MCF 10A (cell line): ENCODE results near the gene PIGU. TPM values are rescaled to one million over a fixed set of nuclear protein-coding genes. Genes with fewer than 3 reads are reported as not detected.

Source experiments
- BruUV-seq: library from RNA; stranded (reverse); fragments of 400-500 nt; replicated peaks from 2 replicates; lab custom pipeline; 2021; lab: Mats Ljungman, UMichigan
- CTCF ChIA-PET: fragments of 300-600 bp; sonication (Branson Sonifier 250); formaldehyde crosslinking; extraction: SDS; loops from one replicate; lab custom pipeline; 2021; ENCODE audit warnings: antibody characterized with exemption, inconsistent platforms; lab: Yijun Ruan, JAX
- POLR2A ChIA-PET: fragments of 300-600, 350-650 bp; sonication (Branson Sonifier 250); formaldehyde crosslinking; extraction: SDS; loops from one replicate; lab custom pipeline; 2020; ENCODE audit warnings: antibody characterized with exemption, inconsistent platforms; lab: Yijun Ruan, JAX
- DNase-seq: peaks from one replicate; pipeline ENCODE4 v3.0.0-alpha.2; 2018; ENCODE audit not compliant: unreplicated experiment
- H3K27ac Mint-ChIP-seq: one replicate; pipeline ENCODE4 v1.8.0; 2022; ENCODE audit warnings: mild to moderate bottlenecking, low read depth, mixed read lengths; ENCODE audit not compliant: unreplicated experiment
- H3K27me3 Mint-ChIP-seq: one replicate; pipeline ENCODE4 v1.8.0; 2022; ENCODE audit warnings: mixed read lengths; ENCODE audit not compliant: insufficient read depth, unreplicated experiment
- H3K36me3 Mint-ChIP-seq: one replicate; pipeline ENCODE4 v1.8.0; 2022; ENCODE audit warnings: mild to moderate bottlenecking, moderate library complexity, mixed read lengths; ENCODE audit not compliant: insufficient read depth, unreplicated experiment
- H3K4me1 Mint-ChIP-seq: one replicate; pipeline ENCODE4 v1.8.0; 2022; ENCODE audit warnings: mixed read lengths; ENCODE audit not compliant: insufficient read depth, unreplicated experiment
- H3K4me3 Mint-ChIP-seq: one replicate; pipeline ENCODE4 v1.8.0; 2022; ENCODE audit warnings: mild to moderate bottlenecking, moderate library complexity, mixed read lengths; ENCODE audit not compliant: unreplicated experiment
- H3K9me3 Mint-ChIP-seq: one replicate; pipeline ENCODE4 v1.8.0; 2022; ENCODE audit warnings: mixed read lengths; ENCODE audit not compliant: unreplicated experiment
- intact Hi-C: fragments of 100-400 bp; cut with micrococcal nuclease; formaldehyde crosslinking; loops from 2 replicates; pipeline ENCODE4 v1.14.1; 2022
- total RNA-seq: library from RNA; stranded (reverse); gene quantifications from 2 replicates; pipeline ENCODE4 v1.2.3, GENCODE V29; 2022
- TF ChIP-seq, protein P1 (sequence below): fragments of 200-600 bp; IDR thresholded peaks from one replicate; pipeline ENCODE4 v1.8.0; 2022; ENCODE audit warnings: antibody characterized with exemption, mild to moderate bottlenecking; ENCODE audit not compliant: unreplicated experiment

Gene PIGU
- total RNA-seq, 1 experiment from 2014 or later: 14.5 TPM

DNA sequence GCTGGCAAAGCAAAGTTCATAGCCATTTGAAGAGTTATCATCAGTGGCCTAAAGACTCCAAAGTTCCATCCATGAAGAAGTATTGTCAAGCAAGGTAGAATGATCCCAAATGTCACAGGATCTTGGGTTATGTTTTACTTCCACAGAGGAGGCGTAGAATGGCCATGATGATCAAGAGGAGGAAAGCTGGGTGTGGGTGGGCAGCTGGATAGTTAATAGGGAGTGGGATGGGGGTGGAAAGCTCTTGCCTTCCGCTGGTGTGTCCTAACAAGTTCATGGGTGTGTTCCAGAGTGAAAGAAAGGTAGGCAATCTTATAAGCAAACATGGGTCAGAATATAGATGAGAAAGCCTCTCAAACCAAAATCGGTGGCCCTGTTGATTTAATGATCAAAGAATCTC, 38.4 kb downstream of the PIGU start:
- H3K4me1 Mint-ChIP-seq: peaks cover 7% of the 10 kb centered on the region
- ChIA-PET POLR2A (no interaction called here), CTCF (no interaction called here)
- no peaks in the 10 kb centered on the region for H3K27me3 Mint-ChIP-seq
- H3K27ac Mint-ChIP-seq: peak overlapping the region; percentile 72
- no peaks in the 10 kb centered on the region for H3K9me3 Mint-ChIP-seq
- TF ChIP-seq, protein P1, sequence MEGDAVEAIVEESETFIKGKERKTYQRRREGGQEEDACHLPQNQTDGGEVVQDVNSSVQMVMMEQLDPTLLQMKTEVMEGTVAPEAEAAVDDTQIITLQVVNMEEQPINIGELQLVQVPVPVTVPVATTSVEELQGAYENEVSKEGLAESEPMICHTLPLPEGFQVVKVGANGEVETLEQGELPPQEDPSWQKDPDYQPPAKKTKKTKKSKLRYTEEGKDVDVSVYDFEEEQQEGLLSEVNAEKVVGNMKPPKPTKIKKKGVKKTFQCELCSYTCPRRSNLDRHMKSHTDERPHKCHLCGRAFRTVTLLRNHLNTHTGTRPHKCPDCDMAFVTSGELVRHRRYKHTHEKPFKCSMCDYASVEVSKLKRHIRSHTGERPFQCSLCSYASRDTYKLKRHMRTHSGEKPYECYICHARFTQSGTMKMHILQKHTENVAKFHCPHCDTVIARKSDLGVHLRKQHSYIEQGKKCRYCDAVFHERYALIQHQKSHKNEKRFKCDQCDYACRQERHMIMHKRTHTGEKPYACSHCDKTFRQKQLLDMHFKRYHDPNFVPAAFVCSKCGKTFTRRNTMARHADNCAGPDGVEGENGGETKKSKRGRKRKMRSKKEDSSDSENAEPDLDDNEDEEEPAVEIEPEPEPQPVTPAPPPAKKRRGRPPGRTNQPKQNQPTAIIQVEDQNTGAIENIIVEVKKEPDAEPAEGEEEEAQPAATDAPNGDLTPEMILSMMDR: no peak
- H3K4me3 Mint-ChIP-seq: no peak overlapping the region
- no peak for DNase-seq
- intact Hi-C loops: no loop called here
- H3K36me3 Mint-ChIP-seq: peaks cover 33% of the 10 kb centered on the region
- BruUV-seq: no TSS peak

DNA sequence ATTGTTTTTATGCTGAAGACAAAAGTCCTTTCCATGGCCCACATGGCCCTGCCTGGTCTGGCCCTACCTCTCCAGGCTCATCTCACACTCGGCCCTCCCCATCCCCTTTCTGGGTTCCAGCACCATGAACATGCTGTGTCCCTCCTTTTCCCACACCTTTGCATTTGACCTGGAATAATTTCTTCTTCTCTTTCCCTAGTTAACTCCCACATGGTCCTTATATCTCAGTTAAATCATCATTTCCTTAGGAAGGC, 38.9 kb downstream of the PIGU start:
- TF ChIP-seq, protein P1: no peak
- DNase-seq: no peak
- H3K4me1 Mint-ChIP-seq: peaks cover 7% of the 10 kb centered on the region
- no TSS peak for BruUV-seq
- peaks cover 33% of the 10 kb centered on the region for H3K36me3 Mint-ChIP-seq
- ChIA-PET POLR2A (no interaction called here), CTCF (no interaction called here)
- intact Hi-C loops: no loop called here
- peak overlapping the region; percentile 72 for H3K27ac Mint-ChIP-seq
- H3K4me3 Mint-ChIP-seq: no peak overlapping the region
- H3K9me3 Mint-ChIP-seq: no peaks in the 10 kb centered on the region
- no peaks in the 10 kb centered on the region for H3K27me3 Mint-ChIP-seq

DNA sequence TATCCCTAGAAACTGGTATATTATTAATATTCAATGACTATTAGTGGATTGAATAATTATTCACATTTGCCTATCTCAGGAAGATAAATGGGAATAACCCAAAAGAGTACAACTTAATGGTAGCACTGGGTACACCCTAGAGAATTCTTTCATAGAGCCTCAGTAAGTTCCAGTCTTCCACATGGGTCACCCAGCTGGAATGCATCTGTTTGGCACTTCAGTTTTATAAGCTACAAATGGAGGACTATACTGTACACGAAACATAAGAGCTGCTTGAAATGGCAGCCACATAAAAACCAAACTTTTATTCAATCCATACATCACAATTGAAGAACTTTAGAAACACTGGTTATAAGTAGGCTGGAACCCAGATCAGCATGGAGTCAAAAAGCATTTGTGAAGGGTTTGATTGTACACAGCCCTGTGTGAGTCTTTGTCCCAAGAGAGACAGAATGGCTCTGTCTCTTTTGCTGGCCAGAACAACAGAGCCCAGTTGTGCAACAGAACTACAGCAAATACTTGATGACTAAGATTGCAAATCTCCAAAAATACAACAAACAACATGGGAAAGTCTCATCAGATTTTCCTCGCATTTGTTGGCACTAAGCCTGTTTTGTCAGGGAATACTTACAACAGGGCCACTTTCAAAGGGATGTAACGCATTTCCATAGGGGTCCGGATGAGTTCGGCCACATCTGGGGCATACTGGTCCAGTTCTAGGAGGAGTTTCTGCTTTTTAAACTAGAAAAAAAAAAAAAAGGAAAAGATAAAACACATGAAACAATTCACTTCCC, 39.5 kb downstream of the PIGU start:
- DNase-seq: peak; percentile 80
- ChIA-PET POLR2A (interaction anchor here (0.6 to 1.1 kb wide), 4 partner anchors 11 to 239 kb away, joined by 3 to 5 read pairs (median 4); partner anchors contain the start of genes ACSS2 and TP53INP2), CTCF (no interaction called here)
- H3K4me3 Mint-ChIP-seq: no peak overlapping the region
- H3K4me1 Mint-ChIP-seq: peaks cover 7% of the 10 kb centered on the region
- H3K27me3 Mint-ChIP-seq: no peaks in the 10 kb centered on the region
- intact Hi-C loops: no loop called here
- TF ChIP-seq, protein P1: no peak
- H3K9me3 Mint-ChIP-seq: no peaks in the 10 kb centered on the region
- peaks cover 35% of the 10 kb centered on the region for H3K36me3 Mint-ChIP-seq
- BruUV-seq: no TSS peak
- peak overlapping the region; percentile 72 for H3K27ac Mint-ChIP-seq

DNA sequence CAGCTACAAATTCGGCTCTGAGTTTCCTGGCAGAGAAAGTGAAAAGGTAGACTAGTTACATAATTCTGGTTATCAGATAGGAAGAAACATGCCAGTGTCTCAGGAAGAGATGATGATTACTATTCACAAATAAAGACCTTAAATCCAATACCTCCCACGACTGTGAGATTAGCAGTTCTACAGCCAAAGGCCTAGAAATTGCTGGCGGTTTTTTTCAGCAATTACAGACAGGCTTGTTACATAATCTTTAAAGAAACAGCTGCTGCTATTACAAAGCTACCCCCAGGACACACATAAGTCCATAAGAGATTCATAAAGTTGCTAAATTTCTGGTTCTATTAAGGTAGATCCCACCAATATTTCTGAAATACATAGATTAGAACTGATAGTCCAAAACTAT, 40.2 kb downstream of the PIGU start:
- no TSS peak for BruUV-seq
- H3K27ac Mint-ChIP-seq: peak overlapping the region; percentile 72
- CTCF ChIA-PET: interaction anchor here (0.6 kb wide), 1 partner anchor 11 kb away, joined by 4 read pairs; no protein-coding TSS in a partner anchor
- no peak overlapping the region for H3K4me3 Mint-ChIP-seq
- intact Hi-C loops: no loop called here
- POLR2A ChIA-PET: interaction anchor here (0.6 to 1.1 kb wide), 5 partner anchors 10 to 240 kb away, joined by 3 to 5 read pairs (median 3); partner anchors contain the start of genes ACSS2 and TP53INP2
- TF ChIP-seq, protein P1: no peak
- H3K4me1 Mint-ChIP-seq: peaks cover 7% of the 10 kb centered on the region
- no peaks in the 10 kb centered on the region for H3K27me3 Mint-ChIP-seq
- peaks cover 38% of the 10 kb centered on the region for H3K36me3 Mint-ChIP-seq
- no peaks in the 10 kb centered on the region for H3K9me3 Mint-ChIP-seq
- DNase-seq: no peak
